Measurements from ENCODE around the gene MAP4. TPM values are rescaled to one million over a fixed set of nuclear protein-coding genes. Genes with fewer than 3 reads are reported as not detected.

The MAP4 gene
- total and polyA plus RNA-seq, 2 donors (not counting 1 experiment from before 2014, with no cell fraction given): 39.2 to 132 TPM

DNA sequence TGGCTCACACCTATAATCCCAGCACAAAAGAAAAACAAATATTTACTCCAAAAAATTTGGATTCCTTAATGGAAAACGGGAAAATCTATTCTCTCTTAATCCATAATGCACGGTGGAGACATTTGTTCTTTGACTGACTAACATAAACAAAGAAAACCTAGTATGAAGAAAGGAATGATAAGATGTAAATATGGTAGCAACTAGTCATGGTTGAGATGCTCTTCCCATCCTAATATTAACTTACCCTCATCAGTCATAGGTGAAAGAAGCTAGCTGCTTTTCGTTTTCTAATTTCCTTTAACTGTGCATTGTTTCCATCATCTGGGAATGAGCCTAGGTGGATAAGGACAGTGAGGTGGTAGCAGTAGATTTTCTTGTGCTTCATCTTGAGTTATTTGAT is 22.0 kb downstream of the MAP4 start:
- H3K9me3 ChIP-seq (ENCODE audit: control extremely low read depth in 1 of 3, control insufficient read depth in 2 of 3, insufficient read depth in 1 of 3, low read length in 2 of 3): no peaks in the 10 kb centered on the region
- no peak overlapping the region for H3K4me3 Mint-ChIP-seq
- H3K27me3 Mint-ChIP-seq: no peaks in the 10 kb centered on the region
- peaks cover 1% of the 10 kb centered on the region for H3K4me1 Mint-ChIP-seq
- POLR2A ChIA-PET: interaction anchor here (0.7 kb wide), 1 partner anchor 1137 kb away, joined by 4 read pairs; no protein-coding TSS in a partner anchor
- peaks cover 34% of the 10 kb centered on the region for H3K79me2 ChIP-seq (ENCODE audit: control insufficient read depth, insufficient read depth, low read length)
- no peaks in the 10 kb centered on the region for H3K9me3 Mint-ChIP-seq (ENCODE audit: insufficient read depth)
- intact Hi-C loops (cut with micrococcal nuclease): no loop called here
- H3K27ac ChIP-seq (ENCODE audit: low read length in 2 of 2): no peak overlapping the region
- H3K4me1 ChIP-seq (ENCODE audit: control insufficient read depth in 2 of 2, insufficient read depth in 2 of 2, low read length in 2 of 2): no peaks in the 10 kb centered on the region
- H4K20me1 ChIP-seq (ENCODE audit: control insufficient read depth, insufficient read depth, low read length, poor library complexity, severe bottlenecking): peaks cover 11% of the 10 kb centered on the region
- ATAC-seq (ENCODE audit: low read depth) (no peak), DNase-seq (no peak)
- no peak overlapping the region for H3K4me3 ChIP-seq (ENCODE audit: control extremely low read depth in 1 of 5, extremely low read depth in 1 of 5, insufficient read depth in 1 of 5, low read depth in 2 of 5, low read length in 4 of 5)
- no peak for TF ChIP-seq EZH2 (IDR thresholded peaks at IDR 0.05; ENCODE audit: borderline replicate concordance, insufficient read depth, low read depth, low read length, poor library complexity, severe bottlenecking)
- TF ChIP-seq, protein P1, sequence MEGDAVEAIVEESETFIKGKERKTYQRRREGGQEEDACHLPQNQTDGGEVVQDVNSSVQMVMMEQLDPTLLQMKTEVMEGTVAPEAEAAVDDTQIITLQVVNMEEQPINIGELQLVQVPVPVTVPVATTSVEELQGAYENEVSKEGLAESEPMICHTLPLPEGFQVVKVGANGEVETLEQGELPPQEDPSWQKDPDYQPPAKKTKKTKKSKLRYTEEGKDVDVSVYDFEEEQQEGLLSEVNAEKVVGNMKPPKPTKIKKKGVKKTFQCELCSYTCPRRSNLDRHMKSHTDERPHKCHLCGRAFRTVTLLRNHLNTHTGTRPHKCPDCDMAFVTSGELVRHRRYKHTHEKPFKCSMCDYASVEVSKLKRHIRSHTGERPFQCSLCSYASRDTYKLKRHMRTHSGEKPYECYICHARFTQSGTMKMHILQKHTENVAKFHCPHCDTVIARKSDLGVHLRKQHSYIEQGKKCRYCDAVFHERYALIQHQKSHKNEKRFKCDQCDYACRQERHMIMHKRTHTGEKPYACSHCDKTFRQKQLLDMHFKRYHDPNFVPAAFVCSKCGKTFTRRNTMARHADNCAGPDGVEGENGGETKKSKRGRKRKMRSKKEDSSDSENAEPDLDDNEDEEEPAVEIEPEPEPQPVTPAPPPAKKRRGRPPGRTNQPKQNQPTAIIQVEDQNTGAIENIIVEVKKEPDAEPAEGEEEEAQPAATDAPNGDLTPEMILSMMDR (IDR thresholded peaks at IDR 0.05): no peak
- peaks cover 0 to 11% of the 10 kb centered on the region in 2 experiments for H3K36me3 ChIP-seq (replicated peaks in 1 of 2; ENCODE audit: control extremely low read depth in 1 of 2, control insufficient read depth in 1 of 2, extremely low read depth in 1 of 2, insufficient read depth in 2 of 2, low read length in 1 of 2)
- H3K27ac Mint-ChIP-seq: no peak overlapping the region
- H3K4me2 ChIP-seq (replicated peaks; ENCODE audit: low read depth, low read length, poor library complexity, severe bottlenecking): no peak overlapping the region
- no peaks in the 10 kb centered on the region for H3K27me3 ChIP-seq (replicated peaks in 1 of 4; ENCODE audit: control extremely low read depth in 1 of 4, control insufficient read depth in 3 of 4, insufficient read depth in 4 of 4, low read length in 3 of 4)
- no peak overlapping the region for H3K9ac ChIP-seq (ENCODE audit: low read length)
- no CpG with 5 or more reads among the region's 3 CpGs for WGBS (ENCODE audit: insufficient coverage)
- CTCF ChIA-PET: no interaction called here
- no peak overlapping the region for H2AFZ ChIP-seq (ENCODE audit: insufficient read depth, low read depth, low read length, poor library complexity, severe bottlenecking)

- Histone ChIP-seq H4K20me1 (ENCODE audit: control insufficient read depth, insufficient read depth, low read length, poor library complexity, severe bottlenecking) (peaks cover 11% of the 10 kb centered on the region), H3K4me2 (replicated peaks; ENCODE audit: low read depth, low read length, poor library complexity, severe bottlenecking) (no peak overlapping the region), H3K79me2 (ENCODE audit: control insufficient read depth, insufficient read depth, low read length) (peaks cover 27% of the 10 kb centered on the region), H3K27me3 (replicated peaks in 1 of 4; ENCODE audit: control extremely low read depth in 1 of 4, control insufficient read depth in 3 of 4, insufficient read depth in 4 of 4, low read length in 3 of 4) (no peaks in the 10 kb centered on the region), H3K4me3 (ENCODE audit: control extremely low read depth in 1 of 5, extremely low read depth in 1 of 5, insufficient read depth in 1 of 5, low read depth in 2 of 5, low read length in 4 of 5) (no peak overlapping the region), H3K4me1 (ENCODE audit: control insufficient read depth in 2 of 2, insufficient read depth in 2 of 2, low read length in 2 of 2) (no peaks in the 10 kb centered on the region), H3K9me3 (ENCODE audit: control extremely low read depth in 1 of 3, control insufficient read depth in 2 of 3, insufficient read depth in 1 of 3, low read length in 2 of 3) (no peaks in the 10 kb centered on the region), H3K27ac (ENCODE audit: low read length in 2 of 2) (no peak overlapping the region), H3K9ac (ENCODE audit: low read length) (no peak overlapping the region), H2AFZ (ENCODE audit: insufficient read depth, low read depth, low read length, poor library complexity, severe bottlenecking) (no peak overlapping the region), H3K36me3 (replicated peaks in 1 of 2; ENCODE audit: control extremely low read depth in 1 of 2, control insufficient read depth in 1 of 2, extremely low read depth in 1 of 2, insufficient read depth in 2 of 2, low read length in 1 of 2) (peaks cover 0 to 7% of the 10 kb centered on the region in 2 experiments)
- CTCF ChIA-PET: interaction anchor here (1.2 to 3.0 kb wide), 3 partner anchors 153 to 469 kb away, joined by 3 to 27 read pairs (median 4); no protein-coding TSS in a partner anchor
- intact Hi-C loops (cut with micrococcal nuclease): no loop called here
- ATAC-seq (ENCODE audit: low read depth) (no peak), DNase-seq (no peak)
- no peak overlapping the region for H3K4me3 Mint-ChIP-seq
- 95% methylated on average over 7 of the region's 11 CpGs for WGBS (ENCODE audit: insufficient coverage)
- no peak for TF ChIP-seq EZH2 (IDR thresholded peaks at IDR 0.05; ENCODE audit: borderline replicate concordance, insufficient read depth, low read depth, low read length, poor library complexity, severe bottlenecking)
- TF ChIP-seq, protein P1 (IDR thresholded peaks at IDR 0.05): no peak
- peaks cover 1% of the 10 kb centered on the region for H3K4me1 Mint-ChIP-seq
- no peaks in the 10 kb centered on the region for H3K9me3 Mint-ChIP-seq (ENCODE audit: insufficient read depth)
- H3K27ac Mint-ChIP-seq: no peak overlapping the region
- no peaks in the 10 kb centered on the region for H3K27me3 Mint-ChIP-seq
- POLR2A ChIA-PET: no interaction called here
These were observed 24.9 kb downstream of the MAP4 start for GRCh38 chr3:47991341-47991740.
